ENCODE measurements around the gene HDAC11. TPM values are rescaled to one million over a fixed set of nuclear protein-coding genes. Genes with fewer than 3 reads are reported as not detected.

Gene HDAC11
- total RNA-seq, 4 donors from 2014 or later, result 13.0 to 40.4 (median 15.8) TPM

DNA sequence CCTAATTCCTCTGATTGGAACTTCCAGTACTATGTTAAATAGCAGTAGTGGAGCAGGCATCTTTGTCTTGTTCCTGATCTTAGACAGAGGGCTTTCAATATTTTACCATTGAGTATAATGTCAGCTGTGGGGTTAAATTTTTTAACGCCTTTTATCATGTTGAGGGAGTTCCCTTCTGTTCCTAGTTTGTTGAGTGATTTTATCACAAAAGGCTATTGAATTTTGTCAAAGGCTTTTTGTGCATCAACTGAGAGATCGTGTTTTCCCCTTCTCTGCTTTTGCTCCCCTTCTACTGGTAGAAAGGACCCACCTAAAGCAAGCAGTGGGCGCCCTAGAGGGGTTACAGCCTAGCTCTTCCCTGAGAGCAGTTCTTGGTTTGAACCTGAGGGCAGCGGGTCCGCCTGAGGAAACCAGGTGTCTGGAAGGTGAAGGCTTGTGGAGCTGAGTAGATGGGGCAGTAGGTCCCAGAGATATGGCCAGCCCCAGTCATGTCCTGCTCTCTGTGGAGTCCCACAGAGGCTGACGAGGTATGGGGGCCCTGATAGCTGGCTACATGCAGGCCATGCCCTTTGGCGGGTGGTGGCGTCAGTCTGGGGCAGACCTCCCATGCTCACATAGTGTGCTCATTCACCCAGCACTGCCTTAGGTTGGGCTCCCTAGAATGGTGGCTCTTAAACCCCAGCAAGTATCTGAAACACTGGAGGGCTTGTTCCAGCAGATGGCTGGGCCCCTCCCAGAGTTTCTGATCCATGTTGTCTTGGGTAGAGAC lies 11.3 kb downstream of the HDAC11 start:
- H3K9me3 ChIP-seq, result no peaks in the 10 kb centered on the region
- H3K36me3 ChIP-seq, result no peaks in the 10 kb centered on the region
- peaks cover 7 to 12% of the 10 kb centered on the region in 2 donors for H3K4me1 ChIP-seq
- intact Hi-C loops (cut with DNase I; ENCODE audit: low total_unique reads), result no loop called here
- H3K27ac ChIP-seq, result no peak overlapping the region
- no peak for ATAC-seq
- H3K27me3 ChIP-seq, result no peaks in the 10 kb centered on the region
- no peak overlapping the region for H3K4me3 ChIP-seq
- in situ Hi-C loops (cut with MboI; ENCODE audit: low sequenced_read_pairs in 4 of 4), result loop anchor here in 1 of 4 donors (25.0 kb wide), 1 partner anchor 621 kb away; the partner anchor contains the start of gene CHCHD4
- TF ChIP-seq, protein P1, sequence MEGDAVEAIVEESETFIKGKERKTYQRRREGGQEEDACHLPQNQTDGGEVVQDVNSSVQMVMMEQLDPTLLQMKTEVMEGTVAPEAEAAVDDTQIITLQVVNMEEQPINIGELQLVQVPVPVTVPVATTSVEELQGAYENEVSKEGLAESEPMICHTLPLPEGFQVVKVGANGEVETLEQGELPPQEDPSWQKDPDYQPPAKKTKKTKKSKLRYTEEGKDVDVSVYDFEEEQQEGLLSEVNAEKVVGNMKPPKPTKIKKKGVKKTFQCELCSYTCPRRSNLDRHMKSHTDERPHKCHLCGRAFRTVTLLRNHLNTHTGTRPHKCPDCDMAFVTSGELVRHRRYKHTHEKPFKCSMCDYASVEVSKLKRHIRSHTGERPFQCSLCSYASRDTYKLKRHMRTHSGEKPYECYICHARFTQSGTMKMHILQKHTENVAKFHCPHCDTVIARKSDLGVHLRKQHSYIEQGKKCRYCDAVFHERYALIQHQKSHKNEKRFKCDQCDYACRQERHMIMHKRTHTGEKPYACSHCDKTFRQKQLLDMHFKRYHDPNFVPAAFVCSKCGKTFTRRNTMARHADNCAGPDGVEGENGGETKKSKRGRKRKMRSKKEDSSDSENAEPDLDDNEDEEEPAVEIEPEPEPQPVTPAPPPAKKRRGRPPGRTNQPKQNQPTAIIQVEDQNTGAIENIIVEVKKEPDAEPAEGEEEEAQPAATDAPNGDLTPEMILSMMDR (IDR thresholded peaks at IDR 0.05 in 4 of 5, conservative IDR thresholded peaks at IDR 0.05 in 1 of 5), result no peak
- DNase-seq, result peak in 1 of 2 donors; percentile 5

DNA sequence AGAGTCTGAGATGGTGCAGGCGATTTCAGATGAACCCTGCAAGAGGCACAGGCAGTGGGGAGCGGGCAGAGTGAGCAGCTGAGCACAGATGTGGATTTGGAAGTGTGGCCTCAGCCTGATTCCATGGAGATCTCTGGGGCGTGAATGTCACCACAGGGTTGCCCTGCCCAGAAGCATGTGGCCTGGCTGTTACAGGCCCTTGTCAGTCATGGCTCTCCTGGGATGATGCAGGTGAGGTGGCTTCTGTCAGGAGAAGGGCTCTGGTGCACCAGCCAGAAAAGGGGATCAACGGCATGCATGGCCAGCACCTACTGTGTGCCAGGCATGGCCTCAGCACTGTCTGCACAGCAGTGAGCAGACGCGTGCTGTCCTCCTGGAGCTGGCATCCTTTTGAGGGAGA lies 11.9 kb downstream of the HDAC11 start:
- H3K4me1 ChIP-seq, result peaks cover 14 to 18% of the 10 kb centered on the region in 2 donors
- H3K27ac ChIP-seq, result no peak overlapping the region
- no peak overlapping the region for H3K4me3 ChIP-seq
- no peaks in the 10 kb centered on the region for H3K9me3 ChIP-seq
- TF ChIP-seq POLR2A (IDR thresholded peaks at IDR 0.05), result no peak
- TF ChIP-seq, protein P1 (IDR thresholded peaks at IDR 0.05 in 4 of 5, conservative IDR thresholded peaks at IDR 0.05 in 1 of 5), result no peak
- ATAC-seq, result no peak
- intact Hi-C loops (cut with DNase I; ENCODE audit: low total_unique reads) (no loop called here), in situ Hi-C loops (cut with MboI; ENCODE audit: low sequenced_read_pairs in 4 of 4) (loop anchor here in 1 of 4 donors (25.0 kb wide), 1 partner anchor 620 kb away; the partner anchor contains the start of gene CHCHD4)
- peak in 1 of 2 donors; percentile 4 for DNase-seq
- no peaks in the 10 kb centered on the region for H3K27me3 ChIP-seq
- no peaks in the 10 kb centered on the region for H3K36me3 ChIP-seq

DNA sequence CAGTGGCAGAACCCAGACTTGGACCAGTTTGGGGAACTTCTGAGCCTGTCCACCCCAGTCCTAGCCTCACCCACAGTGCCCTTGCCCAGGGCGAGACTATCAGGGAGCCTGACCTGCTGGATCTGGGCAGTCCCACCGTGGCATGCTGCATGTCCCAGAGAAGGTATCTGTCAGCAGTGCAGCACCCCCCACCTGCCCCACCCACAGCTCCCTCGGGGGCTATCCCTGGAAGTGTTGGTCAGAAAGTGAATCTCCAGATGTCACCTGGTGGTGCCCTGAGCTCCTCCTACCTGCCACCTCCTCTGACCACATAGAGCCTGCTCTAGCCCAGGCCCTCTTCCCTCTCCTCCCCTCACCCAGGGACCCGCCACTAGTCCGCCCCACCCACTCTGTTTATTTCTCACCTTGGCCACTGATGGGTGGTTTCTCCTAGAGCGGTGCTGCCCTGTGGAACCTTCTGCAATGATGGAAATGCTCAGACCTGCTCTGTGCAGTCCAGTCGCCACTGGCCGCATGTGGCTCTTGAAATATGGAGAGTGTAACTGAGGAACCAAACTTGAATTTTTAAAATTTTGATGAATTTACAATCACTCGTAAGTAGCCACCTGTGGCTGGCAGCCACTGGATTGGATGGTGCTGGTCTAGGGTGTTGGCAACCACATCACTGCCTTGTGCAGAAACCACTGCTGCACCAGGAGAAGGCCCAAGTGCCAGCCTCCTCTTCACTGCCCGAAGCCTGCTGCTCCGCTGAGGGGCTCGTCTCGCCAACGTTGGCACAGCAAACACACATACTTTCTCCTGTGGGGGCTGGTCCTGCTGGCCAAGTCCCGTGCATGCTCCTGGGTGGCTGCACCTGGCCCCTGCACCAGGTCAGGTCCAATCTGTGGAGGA lies 13.1 kb downstream of the HDAC11 start:
- intact Hi-C loops (cut with DNase I; ENCODE audit: low total_unique reads), result no loop called here
- no peaks in the 10 kb centered on the region for H3K9me3 ChIP-seq
- H3K4me1 ChIP-seq, result peaks cover 14 to 18% of the 10 kb centered on the region in 2 donors
- no peaks in the 10 kb centered on the region for H3K27me3 ChIP-seq
- TF ChIP-seq, protein P1 (IDR thresholded peaks at IDR 0.05 in 4 of 5, conservative IDR thresholded peaks at IDR 0.05 in 1 of 5), result no peak
- no peak for TF ChIP-seq POLR2A (IDR thresholded peaks at IDR 0.05)
- H3K36me3 ChIP-seq, result no peaks in the 10 kb centered on the region
- ATAC-seq (no peak), DNase-seq (no peak)
- in situ Hi-C loops (cut with MboI; ENCODE audit: low sequenced_read_pairs in 4 of 4), result loop anchor here in 1 of 4 donors (25.0 kb wide), 1 partner anchor 619 kb away; the partner anchor contains the start of gene CHCHD4
- no peak overlapping the region for H3K27ac ChIP-seq
- no peak overlapping the region for H3K4me3 ChIP-seq

DNA sequence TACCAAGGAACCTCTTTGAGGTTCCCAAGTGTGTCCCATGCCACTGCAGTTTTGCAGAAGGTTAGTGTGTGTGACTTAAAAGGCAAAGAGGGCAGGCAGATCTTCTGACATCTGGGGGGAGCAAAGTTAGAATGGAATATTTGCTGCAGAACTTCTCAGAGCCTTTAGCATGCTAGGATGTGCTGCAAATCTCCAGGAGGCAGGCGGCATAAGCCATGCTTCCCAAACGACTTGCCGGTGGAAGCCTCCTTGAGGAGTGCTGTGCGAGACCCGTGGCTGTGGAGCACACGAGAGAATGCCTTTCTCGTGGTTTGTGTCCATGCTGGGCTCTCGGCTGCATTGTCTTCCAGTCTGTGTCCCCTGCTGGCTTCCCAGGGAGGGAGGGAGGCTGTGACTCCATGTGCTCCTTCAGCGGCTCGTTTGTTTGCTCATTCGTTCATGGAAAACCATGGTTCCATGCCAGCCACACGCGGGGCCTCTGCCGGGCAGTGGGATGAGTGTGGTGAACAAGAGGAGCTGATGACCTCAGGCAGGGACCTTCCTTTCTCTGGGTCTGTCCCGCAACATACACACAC lies 13.8 kb downstream of the HDAC11 start:
- in situ Hi-C loops (cut with MboI; ENCODE audit: low sequenced_read_pairs in 4 of 4) (loop anchor here in 1 of 4 donors (25.0 kb wide), 1 partner anchor 618 kb away; the partner anchor contains the start of gene CHCHD4), intact Hi-C loops (cut with DNase I; ENCODE audit: low total_unique reads) (no loop called here)
- Histone ChIP-seq H3K4me3 (no peak overlapping the region), H3K9me3 (no peaks in the 10 kb centered on the region), H3K4me1 (peaks cover 14 to 18% of the 10 kb centered on the region in 2 donors), H3K27ac (no peak overlapping the region), H3K27me3 (no peaks in the 10 kb centered on the region), H3K36me3 (no peaks in the 10 kb centered on the region)
- ATAC-seq, result no peak
- no peak for TF ChIP-seq POLR2A (IDR thresholded peaks at IDR 0.05)
- TF ChIP-seq, protein P1 (IDR thresholded peaks at IDR 0.05 in 4 of 5, conservative IDR thresholded peaks at IDR 0.05 in 1 of 5), result no peak
- DNase-seq, result no peak

Data from gastrocnemius medialis (tissue), 4 donors.